Fibroblast of peridontal ligament (primary cell): ENCODE measurements around the gene ADAM22.
A peak's percentile ranks its signal among the peaks of the same experiment; 100 is the strongest.

ENCODE experiments used
- DNase-seq: peaks from one replicate; pipeline ENCODE4 v3.0.0-alpha.2; 2010; ENCODE audit errors: extremely low read depth

ADAM22 gene

DNA sequence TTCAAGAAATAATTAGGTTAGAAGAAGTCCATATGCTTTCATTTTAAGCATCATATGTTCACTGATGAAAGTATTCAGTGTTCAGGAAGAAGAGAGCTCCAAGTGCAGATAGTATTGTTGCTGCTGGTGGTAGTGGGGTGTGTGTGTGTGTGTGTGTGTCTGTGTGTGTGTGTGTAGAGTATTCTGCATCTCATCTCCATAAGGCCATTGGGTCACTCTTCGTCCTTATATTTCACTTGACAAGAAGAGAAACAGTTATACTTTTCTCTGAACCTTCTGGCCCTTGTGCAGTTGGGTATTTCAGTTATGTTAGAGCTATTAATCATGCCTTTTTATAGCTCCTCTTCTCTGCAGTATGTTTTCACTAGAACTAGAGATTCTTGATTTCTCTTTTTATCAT, 26.2 kb downstream of the ADAM22 start:
- no peak for DNase-seq

DNA sequence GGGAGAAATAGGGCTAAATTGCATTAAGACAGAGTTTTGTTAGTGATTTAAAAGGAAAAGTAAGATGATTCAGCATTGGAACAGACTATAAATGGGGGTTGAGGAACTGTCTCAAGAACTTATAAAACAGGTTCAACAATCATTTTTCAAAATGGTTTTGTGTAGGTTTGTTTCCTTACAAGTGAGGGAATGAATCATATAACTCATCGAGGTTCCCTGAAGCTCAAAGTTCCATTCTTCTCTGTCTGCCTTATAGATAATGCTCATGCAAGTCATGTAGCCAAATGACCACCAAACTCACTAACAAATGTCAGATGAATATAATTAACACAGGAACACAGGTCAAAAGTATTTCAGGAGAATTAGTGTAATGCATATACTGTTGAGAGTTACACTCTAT, 27.7 kb downstream of the ADAM22 start:
- no peak for DNase-seq

DNA sequence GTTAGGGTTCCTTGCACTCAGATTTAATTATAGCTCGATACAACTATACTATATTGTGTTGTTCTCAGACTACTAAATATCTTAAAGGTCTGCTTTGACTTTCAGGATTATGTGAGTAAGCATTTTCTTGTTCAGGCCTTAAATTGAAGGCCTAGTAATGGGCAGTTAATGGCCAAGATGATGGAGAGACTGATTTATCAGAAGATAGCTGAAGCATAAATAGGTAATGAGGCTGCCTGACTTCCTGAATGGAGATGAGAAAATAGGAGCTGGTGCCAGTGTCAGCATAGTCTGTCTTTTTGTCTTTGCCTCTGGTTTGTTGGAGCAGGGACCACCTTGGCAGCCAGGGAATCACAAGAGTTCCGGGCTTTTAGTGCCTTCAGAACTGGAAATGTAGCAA, 32.2 kb downstream of the ADAM22 start:
- no peak for DNase-seq

DNA sequence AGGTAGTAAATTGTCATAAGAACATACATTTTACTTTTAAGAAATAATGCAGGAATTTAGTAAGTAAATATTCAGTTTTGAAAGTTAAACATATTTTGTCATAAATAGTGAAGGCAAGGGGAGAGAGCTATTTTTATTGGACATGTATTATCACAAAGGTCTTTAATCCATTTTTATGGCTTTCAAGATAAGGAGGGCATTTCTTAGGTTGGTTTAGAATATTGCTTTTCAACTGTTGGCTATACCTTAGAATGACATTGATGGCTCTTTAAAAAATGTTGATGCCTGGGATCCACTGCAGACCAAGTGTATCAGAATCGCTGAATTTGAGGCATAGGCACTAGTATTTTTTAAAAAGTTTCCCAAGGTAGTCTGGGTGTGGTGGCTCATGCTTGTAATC, 34.0 kb downstream of the ADAM22 start:
- DNase-seq, result no peak

DNA sequence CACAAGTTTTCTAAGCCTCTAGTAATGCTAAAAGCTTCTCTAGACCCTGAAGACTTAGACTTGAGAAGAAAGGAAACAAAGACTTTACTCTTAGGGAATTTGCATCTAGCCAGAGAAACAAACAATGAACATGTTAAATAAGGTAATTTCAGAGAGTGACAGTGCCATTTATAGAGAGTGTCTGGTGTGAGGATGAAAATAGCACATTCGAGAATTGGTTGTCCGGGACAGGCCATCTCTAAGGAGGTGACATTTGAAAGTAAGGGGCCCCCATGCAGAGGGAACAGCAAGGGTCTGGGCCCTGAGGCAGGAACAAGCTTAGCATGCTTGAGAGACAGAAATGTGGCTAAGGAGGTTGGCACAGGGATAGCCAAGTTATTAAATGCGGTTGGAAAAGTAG, 48.1 kb downstream of the ADAM22 start:
- DNase-seq, result no peak

DNA sequence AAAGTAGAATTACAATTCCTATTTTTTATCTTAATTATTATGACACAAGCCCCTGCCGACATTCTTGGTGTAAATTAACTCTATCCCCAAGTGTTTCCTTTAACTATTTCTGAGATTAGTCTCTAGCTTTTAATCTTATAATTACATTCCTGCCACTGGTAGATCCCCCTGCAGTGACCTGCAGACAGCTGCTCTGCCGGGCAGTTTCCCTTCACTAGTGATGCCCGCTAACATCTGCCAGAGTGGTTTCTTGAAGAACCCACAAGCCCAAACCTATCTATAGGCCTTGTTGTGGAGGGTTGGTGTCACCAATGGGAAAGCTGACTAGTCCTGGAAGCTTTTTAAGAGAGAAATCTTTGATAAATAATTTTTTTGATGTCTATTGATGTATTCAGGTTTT, 50.0 kb downstream of the ADAM22 start:
- no peak for DNase-seq

DNA sequence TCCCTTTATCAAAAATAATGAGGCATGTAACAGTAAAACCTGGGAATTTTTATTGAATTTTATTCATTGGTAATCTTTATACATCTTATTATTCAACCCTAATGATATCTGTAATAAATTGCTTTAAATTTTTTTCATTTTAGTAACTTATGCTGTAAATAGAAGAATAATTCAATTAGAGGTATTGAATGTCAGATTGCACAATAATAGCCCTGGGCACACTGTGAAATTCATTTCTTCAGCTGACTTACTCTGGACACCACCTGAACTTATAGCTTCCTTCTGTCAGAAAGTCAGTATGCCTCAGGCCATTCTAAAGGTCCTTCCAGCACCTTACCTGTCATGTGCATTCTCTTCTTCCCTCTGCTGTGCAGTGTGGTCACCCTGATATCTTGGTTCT, 59.2 kb downstream of the ADAM22 start:
- DNase-seq, result no peak

DNA sequence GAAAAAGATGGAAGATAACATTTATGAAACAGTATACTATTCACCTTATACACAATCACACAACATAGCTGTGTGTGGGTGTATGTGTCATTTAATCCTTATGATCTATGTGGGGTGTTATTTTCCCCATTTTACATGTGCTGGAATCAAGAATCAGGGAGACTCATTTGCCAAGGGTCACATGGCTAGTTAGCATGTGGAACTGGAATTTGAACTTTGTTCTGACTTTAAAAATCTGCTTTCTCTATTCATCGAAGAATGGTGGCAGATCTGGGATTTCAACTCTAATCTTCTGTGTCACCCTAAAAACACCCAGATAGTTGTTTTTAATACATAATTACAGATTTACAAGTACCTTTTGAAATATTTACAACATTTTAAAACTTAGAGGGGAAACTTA, 65.2 kb downstream of the ADAM22 start:
- DNase-seq, result no peak

DNA sequence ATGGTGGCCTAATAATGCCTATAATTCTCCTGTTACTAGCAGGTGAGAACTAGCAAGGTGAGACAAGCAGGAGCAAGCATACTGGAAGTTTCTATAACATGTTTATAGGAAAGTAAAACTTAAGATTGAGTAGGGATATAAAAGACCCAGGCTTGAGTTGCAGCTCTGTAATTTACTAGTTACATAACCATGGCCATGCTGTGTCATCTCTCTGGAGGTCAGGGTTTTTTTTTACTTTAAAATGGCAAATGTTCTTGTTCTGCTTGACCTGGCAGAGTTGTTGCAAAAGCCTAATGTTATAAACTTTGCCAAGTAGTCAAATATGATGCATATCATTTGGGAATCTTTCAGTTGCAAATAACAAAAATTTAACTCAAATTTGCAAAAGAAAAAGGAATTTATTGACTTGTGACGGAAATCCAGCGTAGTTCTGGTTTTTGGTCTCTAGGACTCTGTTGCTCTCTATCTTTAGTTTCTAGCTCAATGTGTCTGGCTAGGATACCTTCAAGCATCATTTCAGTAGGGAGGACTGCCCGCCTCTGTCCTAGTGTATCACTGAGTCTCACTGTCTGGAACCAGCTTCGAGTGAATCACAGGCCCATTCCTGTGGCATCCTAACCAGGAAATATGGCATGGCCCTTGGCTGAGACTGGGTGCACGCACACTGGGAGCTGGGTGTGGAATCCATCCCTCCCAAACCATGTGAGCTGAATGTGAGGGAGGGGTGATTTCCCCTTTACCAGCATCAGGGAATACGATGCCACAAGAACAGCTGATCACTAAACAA, 67.9 kb downstream of the ADAM22 start:
- DNase-seq, result no peak

DNA sequence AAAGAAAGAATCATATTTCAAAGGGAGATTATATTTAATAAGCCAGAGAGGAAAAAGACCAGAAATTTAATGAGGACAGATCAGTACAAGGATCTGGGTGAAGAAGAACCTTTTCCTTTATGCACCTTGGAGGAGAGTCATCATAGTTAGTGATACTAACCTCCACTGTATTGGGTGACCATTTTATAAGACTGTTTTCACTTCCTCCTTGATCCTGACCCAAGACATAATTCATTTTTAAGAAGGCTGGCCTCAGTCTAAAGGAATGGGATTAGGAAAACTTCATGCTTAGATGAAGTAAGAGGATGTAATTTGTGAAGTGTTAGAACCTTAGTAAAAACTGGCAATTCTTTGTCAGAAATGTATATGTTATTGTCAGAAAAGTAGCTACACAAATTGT, 68.6 kb downstream of the ADAM22 start:
- no peak for DNase-seq

DNA sequence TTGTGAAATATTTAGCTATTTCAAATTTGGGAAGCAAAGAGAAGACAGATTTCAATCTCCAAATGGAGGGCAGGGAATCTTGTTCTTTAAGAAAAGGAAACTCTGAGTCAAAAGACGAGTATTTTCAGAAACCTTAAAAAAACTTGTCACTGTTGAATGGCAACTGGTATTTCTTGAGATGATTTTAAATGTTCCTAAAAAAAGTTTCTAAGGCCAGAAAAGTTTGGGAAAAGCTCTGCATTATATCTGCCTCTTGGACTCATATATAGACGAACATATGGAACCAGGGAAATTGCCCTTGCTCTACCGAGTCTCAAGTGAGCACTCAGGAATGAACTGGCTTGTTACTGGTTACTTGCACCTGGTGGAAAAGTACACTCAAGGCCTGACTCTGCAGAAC, 69.5 kb downstream of the ADAM22 start:
- no peak for DNase-seq

DNA sequence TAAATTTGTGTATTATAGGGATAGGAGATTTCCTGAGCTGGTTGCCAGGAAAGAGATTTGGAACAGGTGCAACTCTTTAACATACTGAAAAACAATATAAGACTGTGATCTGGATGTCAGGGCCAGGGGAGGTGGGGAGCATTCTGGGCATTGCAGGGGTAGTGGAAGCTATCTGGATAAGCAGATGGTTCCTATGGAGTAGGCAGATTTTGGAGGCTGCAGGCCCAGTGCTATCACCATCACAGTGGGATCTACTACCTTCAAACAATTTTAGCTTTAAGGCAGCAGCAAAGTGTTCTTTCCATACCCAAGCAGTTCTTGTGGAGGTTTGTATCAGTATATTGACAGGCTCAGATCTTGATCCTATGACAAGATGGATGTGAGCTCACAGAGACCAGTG, 71.1 kb downstream of the ADAM22 start:
- no peak for DNase-seq

DNA sequence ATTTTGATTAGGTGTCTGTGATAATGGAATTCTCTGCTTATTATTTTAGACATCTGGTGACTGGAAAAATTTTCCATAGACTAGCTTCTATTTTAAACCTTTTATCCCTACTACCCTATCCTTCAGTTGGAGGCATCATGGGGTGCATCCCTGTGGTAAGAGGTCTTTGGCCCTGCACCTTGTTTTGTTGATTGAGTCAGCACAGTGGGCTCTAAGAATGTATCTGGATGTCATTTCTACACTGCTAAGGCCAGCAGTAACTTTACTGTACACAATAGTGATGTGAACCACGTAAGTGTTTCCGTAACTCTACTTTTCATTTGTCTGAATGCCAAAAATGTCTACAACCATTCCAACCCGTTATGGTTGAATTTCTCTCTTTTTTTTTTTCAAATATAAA, 75.6 kb downstream of the ADAM22 start:
- no peak for DNase-seq

DNA sequence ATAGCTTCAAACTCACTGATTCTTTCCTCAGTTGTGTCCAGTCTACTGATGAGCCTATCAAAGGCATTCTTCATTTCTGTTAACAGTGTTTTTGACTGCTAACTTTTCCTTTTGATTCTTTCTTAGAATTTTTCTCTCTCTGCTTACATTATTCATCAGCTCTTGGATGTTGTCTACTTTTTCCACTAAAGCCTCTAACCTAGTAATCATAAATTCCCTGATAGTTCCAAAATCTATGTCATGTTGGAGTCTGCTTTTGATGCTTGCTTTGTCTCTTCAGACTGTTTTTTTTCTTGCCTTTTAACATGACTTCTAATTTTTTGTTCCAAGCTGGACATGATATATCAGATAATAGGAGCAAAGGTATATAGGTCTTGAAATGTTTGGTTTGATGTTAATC, 78.0 kb downstream of the ADAM22 start:
- DNase-seq, result no peak

DNA sequence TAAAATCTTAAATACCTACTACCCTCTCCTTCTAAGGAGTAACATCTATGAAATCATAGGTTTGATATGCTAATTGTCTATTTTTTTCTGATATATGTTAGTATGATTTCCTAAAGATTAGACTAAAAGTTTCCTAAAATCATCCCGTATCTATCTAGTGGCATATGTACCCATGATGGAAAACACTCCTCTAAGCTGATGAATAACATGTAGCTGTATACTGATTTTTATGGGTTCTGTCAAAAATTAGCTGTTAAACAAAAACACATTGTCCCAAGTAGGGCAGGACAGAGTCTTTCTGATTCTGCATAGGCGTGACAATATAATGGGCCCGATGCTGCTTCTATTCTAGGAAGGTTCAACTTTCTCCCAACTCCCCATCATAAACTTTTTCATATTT, 79.9 kb downstream of the ADAM22 start:
- DNase-seq, result no peak

DNA sequence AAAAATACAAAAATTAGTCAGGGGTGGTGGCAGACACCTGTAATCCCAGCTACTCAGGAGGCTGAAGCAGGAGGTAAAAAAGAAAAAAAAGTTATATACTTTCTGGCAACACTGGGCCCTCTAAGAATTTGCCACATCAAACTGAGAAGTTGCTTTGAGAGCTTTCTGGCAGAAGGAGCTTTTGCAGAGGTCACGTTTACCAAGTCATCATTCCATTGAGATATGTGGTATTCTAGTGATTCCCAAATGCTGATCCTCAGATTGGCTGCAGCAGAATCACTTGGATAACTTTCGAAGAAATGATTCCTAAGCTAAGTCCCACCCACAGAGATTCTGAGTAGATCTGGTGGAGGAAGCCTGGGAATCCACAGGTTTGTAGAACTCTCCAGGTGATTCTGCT, 80.5 kb downstream of the ADAM22 start:
- DNase-seq, result no peak

DNA sequence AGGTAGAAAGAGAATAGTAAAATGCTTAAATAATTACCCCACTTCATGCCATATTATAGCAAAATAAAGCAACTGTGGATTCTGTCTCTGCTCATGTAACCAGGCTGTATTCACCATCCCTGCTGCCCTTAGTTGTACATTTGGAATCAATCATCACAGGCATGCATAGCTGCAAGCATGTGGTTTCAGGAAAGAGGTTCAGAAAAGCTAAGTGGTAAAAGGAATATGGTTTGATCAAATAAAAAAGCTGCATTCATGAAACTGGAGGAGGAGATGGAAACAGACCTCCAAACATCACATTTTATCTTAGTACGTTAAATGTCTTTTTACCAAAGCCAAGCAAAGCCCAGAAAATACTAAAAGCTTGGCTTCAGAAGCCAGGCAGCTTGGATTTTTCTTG, 81.3 kb downstream of the ADAM22 start:
- peak; percentile 41 for DNase-seq

DNA sequence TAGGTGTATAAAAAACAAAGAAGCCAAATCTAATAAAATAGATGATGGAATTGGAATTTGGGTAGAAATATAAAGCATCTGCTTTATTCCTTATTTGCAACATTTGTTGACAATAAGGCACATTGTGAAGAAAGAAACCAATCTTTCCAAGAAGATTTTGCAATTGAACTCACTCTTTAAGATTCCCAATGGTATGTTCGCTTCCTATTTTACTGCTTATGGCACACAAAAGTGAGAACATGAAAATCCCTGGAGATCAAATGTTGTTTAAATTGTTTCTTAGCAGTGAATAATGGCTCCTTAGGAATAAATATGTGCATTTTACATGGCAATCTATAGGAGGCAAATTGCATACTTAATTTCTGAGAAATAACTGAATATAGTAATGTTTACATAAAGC, 84.5 kb downstream of the ADAM22 start:
- no peak for DNase-seq

DNA sequence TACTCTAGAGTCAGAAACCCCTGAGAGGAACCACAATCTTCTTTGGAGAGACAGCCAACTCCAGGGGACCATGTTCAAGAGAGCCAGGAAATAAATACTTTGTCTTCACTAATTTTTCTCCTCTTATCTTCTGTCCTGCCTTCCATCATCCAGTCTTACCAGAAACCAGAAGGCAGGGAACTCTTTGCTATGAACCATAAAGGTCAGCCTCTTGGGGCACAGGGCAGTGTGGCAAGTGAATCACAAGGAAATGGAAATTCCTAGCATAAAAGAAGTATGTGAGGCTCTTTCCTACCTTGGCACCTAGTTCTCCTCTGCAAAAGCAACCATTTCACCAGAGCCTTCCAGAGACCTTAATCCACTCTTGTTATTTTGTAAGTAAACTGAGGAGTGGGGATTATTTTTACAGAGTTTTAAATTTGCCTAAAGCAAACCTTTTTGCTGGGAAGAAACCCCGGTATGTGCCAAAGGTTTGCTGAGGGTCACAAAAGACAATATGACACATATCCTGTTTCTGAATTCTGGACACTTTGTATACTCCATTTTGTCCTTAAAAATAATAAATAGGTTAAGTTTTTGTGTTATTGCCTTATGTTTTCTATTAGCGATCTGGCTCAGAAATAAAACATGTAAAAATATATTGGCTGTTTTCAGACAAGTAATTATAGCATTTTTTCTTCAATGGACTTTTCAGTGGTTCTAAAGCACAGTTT, 87.1 kb downstream of the ADAM22 start:
- no peak for DNase-seq

DNA sequence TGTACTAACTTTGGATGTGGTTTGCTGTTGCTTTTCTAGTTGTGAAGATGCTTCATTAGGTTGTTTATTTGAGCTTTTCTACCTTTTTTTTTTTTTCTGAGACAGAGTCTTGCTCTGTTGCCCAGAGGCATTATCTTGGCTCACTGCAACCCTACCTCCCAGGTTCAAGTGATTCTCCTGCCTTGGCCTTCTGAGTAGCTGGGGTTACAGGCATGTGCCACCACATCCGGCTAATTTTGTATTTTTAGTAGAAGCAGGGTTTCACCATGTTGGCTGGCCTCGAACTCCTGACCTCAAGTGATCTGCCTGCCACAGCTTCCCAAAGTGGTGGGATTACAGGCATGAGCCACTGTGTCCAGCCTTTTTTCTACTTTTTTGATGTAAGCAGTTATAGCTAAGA, 93.7 kb downstream of the ADAM22 start:
- no peak for DNase-seq

DNA sequence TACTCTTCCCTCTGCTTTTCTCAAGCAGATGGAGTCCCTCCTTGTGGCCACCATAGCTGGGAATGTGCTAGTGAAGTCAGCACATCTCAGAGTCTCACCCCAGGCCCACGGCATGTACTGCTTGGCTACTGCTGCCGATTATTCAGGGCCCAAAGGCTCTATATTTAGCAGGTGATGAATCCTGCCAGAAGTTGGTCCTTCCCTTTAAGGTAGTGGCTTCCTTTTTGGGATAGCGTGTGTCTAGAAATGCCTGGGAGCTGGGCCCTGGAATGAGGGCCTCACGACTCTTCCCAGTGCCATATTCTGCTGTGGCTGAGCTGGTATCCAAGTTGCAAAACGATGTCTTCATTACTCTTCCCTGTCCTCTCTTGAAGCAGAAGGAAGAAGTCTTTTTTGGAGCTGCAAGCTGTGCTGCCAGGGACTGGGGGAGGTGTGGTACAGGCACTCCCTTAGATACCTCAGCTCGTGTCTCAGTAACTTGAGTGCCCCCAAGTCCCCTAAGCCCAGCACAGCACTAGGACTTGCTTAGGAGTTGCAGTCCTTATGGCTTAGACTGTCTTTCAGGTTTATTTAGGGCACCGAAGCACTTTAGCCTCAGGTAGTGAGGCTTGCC, 100.1 kb downstream of the ADAM22 start:
- no peak for DNase-seq

DNA sequence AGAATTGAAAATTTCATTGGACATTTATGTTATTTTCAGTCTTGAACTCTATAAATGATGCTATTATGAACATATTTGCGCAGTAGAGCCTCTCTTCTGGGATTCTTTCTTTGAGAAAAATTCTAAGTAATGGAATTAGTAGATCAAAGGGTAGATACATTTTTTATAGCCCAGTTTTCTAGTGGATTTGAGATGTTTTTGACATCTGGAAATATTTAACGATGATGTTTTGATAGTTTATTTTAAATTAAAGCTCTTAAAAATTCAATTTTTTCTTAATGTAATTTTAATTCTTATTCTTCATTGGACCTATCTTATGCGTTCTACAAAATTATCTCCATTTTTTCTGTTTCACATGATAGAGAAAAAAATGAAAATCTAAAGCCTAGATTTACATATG, 103.0 kb downstream of the ADAM22 start:
- DNase-seq, result no peak

DNA sequence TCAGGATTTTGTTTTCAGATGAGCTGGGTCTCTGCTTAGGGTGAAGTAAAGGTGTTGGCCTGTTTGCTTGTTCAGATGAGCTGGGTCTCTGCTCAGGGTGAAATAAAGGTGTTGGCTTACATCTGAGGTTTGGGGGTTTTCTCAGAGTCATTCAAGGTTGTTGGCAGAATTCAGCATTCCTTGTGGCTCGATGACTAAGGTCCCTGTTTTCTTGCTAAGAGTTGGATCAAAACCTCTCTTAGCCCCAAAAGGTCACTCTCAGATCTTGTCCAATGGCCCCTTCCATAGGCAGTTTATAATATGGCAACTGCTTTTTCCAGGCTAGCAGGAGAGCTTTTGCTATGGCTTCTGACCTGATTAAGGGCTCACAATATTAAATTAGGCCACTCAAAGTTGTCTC, 106.6 kb downstream of the ADAM22 start:
- no peak for DNase-seq
